Activated CD4-positive, alpha-beta T cell treated with anti-CD3 and anti-CD28 coated beads, Interleukin-2, Interleukin-4, amounts not matched to agents 100 ng/mL and 50 ng/mL, durations not matched to agents 16 hours and 8 hours (primary cell): ENCODE measurements around the gene GCFC2.
"Not testable (repeated sequence)": the region's sequence is repeated elsewhere in the genome, so short reads cannot be mapped to it uniquely, and the experiment has no call there.

Experiments
- DNase-seq: peaks from one replicate; pipeline ENCODE4 v3.0.0-alpha.2; 2020; ENCODE audit warnings: low spot score

Gene GCFC2

DNA sequence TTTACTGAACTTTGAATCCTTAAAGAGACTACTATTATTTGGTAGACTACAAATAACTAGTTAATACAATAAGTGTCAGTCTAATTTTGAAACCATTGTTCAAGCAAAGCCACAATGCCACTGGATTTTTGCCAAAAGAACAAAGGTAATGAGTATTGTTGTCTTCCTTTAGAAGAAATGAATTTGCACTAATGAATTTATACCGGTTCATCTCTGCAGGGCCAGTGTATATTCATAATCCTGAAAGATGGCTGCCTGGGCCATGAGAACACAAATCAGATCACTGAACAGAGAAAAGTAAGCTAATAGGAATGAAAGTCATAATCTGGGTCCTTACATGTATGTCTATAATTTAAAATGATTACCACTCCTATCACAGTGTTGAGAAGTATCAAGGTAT, 31.2 kb downstream of the GCFC2 start:
- DNase-seq = no peak

DNA sequence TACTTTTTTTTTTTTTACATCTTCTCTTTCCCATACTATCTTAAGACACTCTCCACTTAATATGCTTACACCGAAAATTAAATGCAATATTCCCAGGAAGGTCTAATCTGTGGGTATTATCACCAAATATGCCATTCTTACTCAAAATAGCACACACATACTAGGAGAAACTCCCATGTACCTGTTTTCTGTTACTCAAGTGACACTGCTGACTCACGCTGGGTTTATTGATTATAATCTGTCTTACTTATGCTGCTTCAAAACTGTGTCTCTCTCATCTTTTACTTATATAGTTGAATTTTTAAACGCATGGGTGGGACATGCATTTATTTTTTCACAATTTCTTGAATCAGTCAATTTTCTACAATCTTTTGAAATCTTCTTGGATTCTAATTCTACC, 34.3 kb downstream of the GCFC2 start:
- no peak for DNase-seq

GRCh38 chr2:75675908-75676307, 34.8 kb downstream of the GCFC2 start:
- DNase-seq = no peak

DNA sequence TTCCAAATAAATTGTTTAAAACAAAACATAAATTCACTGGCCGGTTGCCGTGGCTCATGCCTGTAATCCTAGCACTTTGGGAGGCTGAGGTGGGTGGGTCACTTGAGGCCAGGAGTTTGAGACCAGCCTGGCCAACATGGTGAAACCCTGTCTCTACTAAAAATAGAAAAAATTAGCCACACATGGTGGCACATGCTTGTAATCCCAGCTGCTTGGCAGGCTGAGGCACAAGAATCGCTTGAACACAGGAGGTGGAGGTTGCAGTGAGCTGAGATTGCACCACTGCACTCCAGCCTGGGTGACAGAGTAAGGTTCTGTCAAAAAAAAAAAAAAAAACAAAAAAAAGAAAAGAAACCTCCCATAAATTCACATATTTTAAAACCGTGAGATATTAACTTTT, 35.3 kb downstream of the GCFC2 start:
- not testable (repeated sequence) for DNase-seq

GRCh38 chr2:75667884-75668283, 42.8 kb downstream of the GCFC2 start:
- DNase-seq = no peak

DNA sequence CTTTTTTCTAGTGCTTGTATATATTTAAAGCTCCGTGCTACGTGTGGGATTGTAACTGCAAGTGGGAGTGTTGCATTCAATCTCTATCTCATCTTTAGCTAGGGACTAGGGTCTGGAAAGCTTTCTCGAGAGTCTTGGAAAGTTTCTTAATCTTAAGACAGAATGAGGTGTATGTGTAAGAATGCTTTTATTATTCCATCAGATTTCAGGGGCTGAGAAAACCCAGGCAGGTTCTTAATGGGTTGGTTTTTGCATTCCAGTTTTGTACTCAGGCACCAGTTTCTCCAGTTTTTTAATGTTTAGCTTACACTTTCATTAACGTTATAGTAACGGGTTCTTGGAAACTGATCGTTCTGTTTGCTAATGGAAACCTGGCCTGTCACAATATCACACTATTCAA, 43.8 kb downstream of the GCFC2 start:
- no peak for DNase-seq

DNA sequence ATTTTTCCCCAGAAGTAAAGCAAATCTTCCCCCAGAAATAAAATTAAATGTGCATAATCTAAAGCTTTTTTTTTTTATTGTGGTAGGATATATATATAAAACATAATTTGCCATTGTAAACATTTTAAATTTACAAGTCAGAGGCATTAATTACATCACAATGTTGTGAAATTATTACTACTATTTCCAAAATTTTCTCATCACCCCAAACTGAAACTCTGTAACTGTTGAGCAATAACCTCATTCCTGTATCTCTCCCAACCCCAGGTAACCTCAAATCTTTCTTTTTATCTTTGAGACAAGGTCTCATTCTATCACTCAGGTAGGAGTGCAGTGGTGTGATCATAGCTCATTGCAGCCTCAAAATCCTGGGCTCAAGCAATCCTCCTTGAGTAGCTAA, 52.9 kb downstream of the GCFC2 start:
- no peak for DNase-seq

- no peak for DNase-seq
Measured at GRCh38 chr2:75656563-75656962, 54.2 kb downstream of the GCFC2 start.

- DNase-seq = no peak
Measured at GRCh38 chr2:75655861-75656260, 54.9 kb downstream of the GCFC2 start.

- no peak for DNase-seq
Measured at GRCh38 chr2:75654012-75654411, 56.7 kb downstream of the GCFC2 start.

GRCh38 chr2:75647771-75648170, 62.9 kb downstream of the GCFC2 start:
- DNase-seq = no peak

GRCh38 chr2:75646583-75647425, 63.9 kb downstream of the GCFC2 start, which contains the start of gene MRPL19:
Gene MRPL19, plus strand, starts transcription at chr2:75646783. Its CDS starts 25 bp downstream, at chr2:75646808.
- DNase-seq = peak; percentile 87

DNA sequence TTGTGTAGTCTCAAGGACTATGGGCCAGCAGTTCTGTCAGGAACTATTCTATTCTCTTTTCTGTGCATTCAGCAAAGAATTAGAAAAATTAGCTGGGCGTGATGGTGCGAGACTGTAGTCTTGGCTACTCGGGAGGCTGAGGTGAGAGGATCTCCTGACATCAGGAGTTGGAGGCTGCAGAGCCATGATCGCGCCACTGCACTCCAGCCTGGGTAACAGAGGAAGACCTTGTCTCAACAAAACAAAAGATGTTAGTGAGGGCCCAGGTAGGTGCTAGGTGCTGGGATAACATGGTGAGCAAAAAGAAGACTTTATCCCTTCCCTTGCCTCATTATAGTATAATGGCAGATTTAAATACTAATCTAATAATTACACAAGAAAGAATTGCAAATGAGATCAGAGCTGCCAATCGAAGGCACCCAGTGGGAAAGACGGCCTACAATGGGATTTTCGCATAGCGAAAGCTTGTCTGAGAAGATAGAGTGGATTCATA, 64.6 kb downstream of the GCFC2 start:
- DNase-seq = no peak

DNA sequence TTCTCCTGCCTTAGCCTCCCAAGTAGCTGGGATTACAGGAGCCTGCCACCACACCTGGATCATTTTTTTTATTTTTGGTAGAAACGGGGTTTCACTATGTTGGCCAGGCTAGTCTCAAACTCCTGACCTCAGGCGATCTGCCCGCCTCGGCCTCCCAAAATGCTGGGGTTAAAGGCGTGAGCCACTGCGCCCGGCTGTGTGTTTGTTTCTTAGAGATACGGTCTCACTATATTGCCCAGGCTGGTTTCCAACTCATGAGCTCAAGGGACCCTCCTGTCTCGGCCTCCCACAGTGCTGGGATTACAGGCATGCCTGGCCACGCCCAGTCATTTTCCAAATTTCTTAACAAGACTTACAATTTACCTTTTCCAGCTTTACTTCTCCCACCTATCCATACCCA, 65.1 kb downstream of the GCFC2 start:
- no peak for DNase-seq

GRCh38 chr2:75643980-75644379, 66.7 kb downstream of the GCFC2 start:
- no peak for DNase-seq

- DNase-seq = no peak
Measured at GRCh38 chr2:75641587-75641986, 69.1 kb downstream of the GCFC2 start.

DNA sequence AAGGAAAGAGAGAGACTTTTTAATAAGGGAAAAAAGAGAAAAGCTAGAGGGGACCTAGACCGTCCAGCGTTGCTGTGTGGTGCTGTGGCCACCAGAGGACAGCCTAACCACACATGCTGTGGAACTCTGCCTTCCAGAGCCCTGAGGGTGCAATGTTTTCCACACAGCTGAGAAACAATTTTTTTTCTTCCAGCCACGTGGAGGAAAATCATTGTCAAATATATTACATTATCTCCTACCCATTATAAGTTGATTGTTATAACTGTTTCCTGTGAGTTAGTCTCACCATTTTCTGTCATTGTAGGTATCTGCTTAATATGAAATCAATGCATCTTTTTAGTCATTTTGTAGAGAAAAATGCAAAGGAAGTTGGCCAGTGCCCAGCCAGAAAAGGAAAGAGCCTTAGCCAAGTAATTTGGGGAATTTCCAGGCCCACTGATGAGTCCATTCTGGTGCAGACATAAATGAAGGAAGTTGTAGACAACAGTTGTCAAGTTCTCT, 70.0 kb downstream of the GCFC2 start:
- DNase-seq = peak; percentile 51

- DNase-seq = no peak
Measured at GRCh38 chr2:75637568-75637967, 73.1 kb downstream of the GCFC2 start.

GRCh38 chr2:75634945-75635344, 75.8 kb downstream of the GCFC2 start:
- no peak for DNase-seq

- no peak for DNase-seq
Measured at GRCh38 chr2:75633620-75634019, 77.1 kb downstream of the GCFC2 start.

DNA sequence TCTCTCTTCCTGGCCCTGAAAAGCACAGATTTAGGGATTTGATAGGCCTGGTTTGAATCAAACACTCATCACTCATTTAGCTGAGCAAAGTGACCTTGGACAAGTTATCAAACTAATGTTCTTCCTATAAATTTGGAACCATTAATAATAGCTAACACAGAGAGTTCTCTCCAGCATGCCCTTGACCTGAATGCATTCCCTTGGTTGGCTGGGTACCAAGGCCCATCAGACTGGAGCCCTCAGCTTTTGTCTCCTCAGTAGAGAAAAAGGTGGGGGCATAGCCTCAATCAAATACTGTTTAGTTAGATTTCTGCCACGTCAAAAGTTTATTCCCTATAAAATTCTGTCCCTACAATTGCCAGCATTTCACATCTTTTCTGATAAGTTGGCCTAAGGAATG, 77.9 kb downstream of the GCFC2 start:
- no peak for DNase-seq

- no peak for DNase-seq
Measured at GRCh38 chr2:75632091-75632701, 78.5 kb downstream of the GCFC2 start.

DNA sequence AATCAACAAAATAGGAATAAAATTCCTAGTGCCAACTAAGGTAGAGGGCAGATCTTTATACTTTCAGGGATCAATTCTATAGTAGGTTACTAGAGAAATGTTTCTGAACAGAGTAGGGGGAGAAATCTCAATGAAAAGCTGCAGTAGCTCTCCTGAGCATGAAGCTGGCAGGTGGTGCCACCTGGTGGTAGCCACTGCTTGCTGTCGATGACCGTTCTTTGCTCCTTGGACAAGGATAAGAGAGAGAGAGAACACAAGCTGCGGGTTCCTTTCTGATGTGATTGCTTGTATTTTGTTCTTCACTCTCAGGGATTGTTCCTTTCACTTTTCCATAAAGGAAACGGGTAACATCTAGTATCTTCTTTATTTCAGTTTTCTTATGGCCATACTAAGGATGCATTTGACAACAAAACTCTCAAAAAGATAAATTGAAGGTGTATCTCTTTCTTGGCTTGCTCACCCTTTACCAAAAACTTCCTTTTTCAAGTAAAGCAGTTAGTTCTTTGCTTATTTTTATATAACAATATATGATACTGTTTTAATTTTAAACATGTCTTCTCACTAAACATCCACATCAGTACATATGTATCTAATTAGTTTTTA, 82.7 kb downstream of the GCFC2 start:
- DNase-seq = peak; percentile 66
